GM19099 (cell line): ENCODE results near the gene PXN.

Experiments
- POLR2A ChIP-seq: IDR thresholded peaks from 3 replicates; pipeline ENCODE4 v1.6.1; 2011; ENCODE audit warnings: low read depth; ENCODE audit not compliant: insufficient read length; ENCODE audit errors: extremely low read depth

Gene PXN

GRCh38 chr12:120190386-120190785 lies 75.1 kb downstream of the PXN start:
- no peak for TF ChIP-seq POLR2A

GRCh38 chr12:120186654-120187053 lies 78.9 kb downstream of the PXN start:
- no peak for TF ChIP-seq POLR2A

GRCh38 chr12:120183211-120183631 lies 82.3 kb downstream of the PXN start:
- TF ChIP-seq POLR2A = no peak

- TF ChIP-seq POLR2A = no peak
Observed at GRCh38 chr12:120181991-120182631, 83.4 kb downstream of the PXN start.

GRCh38 chr12:120180975-120181374 lies 84.6 kb downstream of the PXN start:
- no peak for TF ChIP-seq POLR2A

GRCh38 chr12:120175537-120175936 lies 90.0 kb downstream of the PXN start:
- no peak for TF ChIP-seq POLR2A

- no peak for TF ChIP-seq POLR2A
Observed at GRCh38 chr12:120175062-120175461, 90.5 kb downstream of the PXN start.

GRCh38 chr12:120172053-120172452 lies 93.5 kb downstream of the PXN start:
- no peak for TF ChIP-seq POLR2A

- no peak for TF ChIP-seq POLR2A
Observed at GRCh38 chr12:120170631-120171030, 94.9 kb downstream of the PXN start.

- no peak for TF ChIP-seq POLR2A
Observed at GRCh38 chr12:120169946-120170345, 95.6 kb downstream of the PXN start.

- no peak for TF ChIP-seq POLR2A
Observed at GRCh38 chr12:120168337-120168736, 97.2 kb downstream of the PXN start.

- TF ChIP-seq POLR2A = no peak
Observed at GRCh38 chr12:120167529-120168095, 97.9 kb downstream of the PXN start.

GRCh38 chr12:120164293-120164692 lies 101.2 kb downstream of the PXN start:
- TF ChIP-seq POLR2A = no peak

- TF ChIP-seq POLR2A = no peak
Observed at GRCh38 chr12:120162763-120163162, 102.8 kb downstream of the PXN start.

- TF ChIP-seq POLR2A = no peak
Observed at GRCh38 chr12:120161852-120162251, 103.7 kb downstream of the PXN start.
